Measurements from ENCODE around the gene SGTB.
"Not testable (repeated sequence)": the region's sequence is repeated elsewhere in the genome, so short reads cannot be mapped to it uniquely, and the experiment has no call there.

Gene SGTB

GRCh38 chr5:65682148-65682547 lies 39.8 kb downstream of the SGTB start:
- Histone ChIP-seq H3K36me3 (ENCODE audit: control insufficient read depth, insufficient read depth, low read length) (no peaks in the 10 kb centered on the region), H3K4me2 (ENCODE audit: low read length) (no peak overlapping the region), H3K9me3 (ENCODE audit: control insufficient read depth, low read length) (no peaks in the 10 kb centered on the region), H3K4me3 (ENCODE audit: low read depth, low read length) (no peak overlapping the region), H3K4me1 (no peaks in the 10 kb centered on the region), H3K79me2 (no peaks in the 10 kb centered on the region), H3K27ac (no peak overlapping the region), H2AFZ (no peak overlapping the region), H3K9ac (no peak overlapping the region), H3K27me3 (ENCODE audit: control insufficient read depth, insufficient read depth, low read length) (no peaks in the 10 kb centered on the region)
- no peak for TF ChIP-seq CTCF (IDR thresholded peaks at IDR 0.05)

GRCh38 chr5:65676056-65676455 lies 45.9 kb downstream of the SGTB start:
- H3K9ac ChIP-seq; H3K4me3 ChIP-seq (ENCODE audit: low read depth, low read length); H3K27me3 ChIP-seq (ENCODE audit: control insufficient read depth, insufficient read depth, low read length); H2AFZ ChIP-seq; H3K79me2 ChIP-seq; H3K4me1 ChIP-seq; H3K36me3 ChIP-seq (ENCODE audit: control insufficient read depth, insufficient read depth, low read length); H3K27ac ChIP-seq; H3K4me2 ChIP-seq (ENCODE audit: low read length); H3K9me3 ChIP-seq (ENCODE audit: control insufficient read depth, low read length): not testable (repeated sequence)

- no peak for TF ChIP-seq CTCF (IDR thresholded peaks at IDR 0.05)
- H3K4me3 ChIP-seq (ENCODE audit: low read depth, low read length): no peak overlapping the region
- no peak overlapping the region for H2AFZ ChIP-seq
- no peaks in the 10 kb centered on the region for H3K36me3 ChIP-seq (ENCODE audit: control insufficient read depth, insufficient read depth, low read length)
- no peak overlapping the region for H3K9ac ChIP-seq
- H3K79me2 ChIP-seq: no peaks in the 10 kb centered on the region
- no peaks in the 10 kb centered on the region for H3K27me3 ChIP-seq (ENCODE audit: control insufficient read depth, insufficient read depth, low read length)
- H3K4me2 ChIP-seq (ENCODE audit: low read length): no peak overlapping the region
- no peaks in the 10 kb centered on the region for H3K9me3 ChIP-seq (ENCODE audit: control insufficient read depth, low read length)
- H3K4me1 ChIP-seq: no peaks in the 10 kb centered on the region
- H3K27ac ChIP-seq: no peak overlapping the region
Measured at GRCh38 chr5:65674749-65675148, 47.2 kb downstream of the SGTB start.

- no peak overlapping the region for H3K4me3 ChIP-seq (ENCODE audit: low read depth, low read length)
- no peak overlapping the region for H3K27ac ChIP-seq
- no peak overlapping the region for H3K9ac ChIP-seq
- no peaks in the 10 kb centered on the region for H3K4me1 ChIP-seq
- no peak for TF ChIP-seq CTCF (IDR thresholded peaks at IDR 0.05)
- no peak overlapping the region for H3K4me2 ChIP-seq (ENCODE audit: low read length)
- H3K36me3 ChIP-seq (ENCODE audit: control insufficient read depth, insufficient read depth, low read length): no peaks in the 10 kb centered on the region
- no peaks in the 10 kb centered on the region for H3K9me3 ChIP-seq (ENCODE audit: control insufficient read depth, low read length)
- no peaks in the 10 kb centered on the region for H3K79me2 ChIP-seq
- H3K27me3 ChIP-seq (ENCODE audit: control insufficient read depth, insufficient read depth, low read length): no peaks in the 10 kb centered on the region
- no peak overlapping the region for H2AFZ ChIP-seq
Measured at GRCh38 chr5:65672796-65673195, 49.1 kb downstream of the SGTB start.

- H3K36me3 ChIP-seq (ENCODE audit: control insufficient read depth, insufficient read depth, low read length): no peaks in the 10 kb centered on the region
- H3K27ac ChIP-seq: no peak overlapping the region
- no peaks in the 10 kb centered on the region for H3K9me3 ChIP-seq (ENCODE audit: control insufficient read depth, low read length)
- H3K4me2 ChIP-seq (ENCODE audit: low read length): no peak overlapping the region
- H3K27me3 ChIP-seq (ENCODE audit: control insufficient read depth, insufficient read depth, low read length): no peaks in the 10 kb centered on the region
- TF ChIP-seq CTCF (IDR thresholded peaks at IDR 0.05): no peak
- H2AFZ ChIP-seq: no peak overlapping the region
- no peak overlapping the region for H3K4me3 ChIP-seq (ENCODE audit: low read depth, low read length)
- H3K4me1 ChIP-seq: no peaks in the 10 kb centered on the region
- no peaks in the 10 kb centered on the region for H3K79me2 ChIP-seq
- H3K9ac ChIP-seq: no peak overlapping the region
Measured at GRCh38 chr5:65668696-65669095, 53.2 kb downstream of the SGTB start.

Measured in parathyroid adenoma (tissue), 2 donors.